DND-41 (cell line): Measurements from ENCODE around the gene TLX3.

Source experiments
- EZH2 ChIP-seq: IDR thresholded peaks from 3 replicates; pipeline ENCODE4 v1.6.1; 2012; ENCODE audit warnings: borderline replicate concordance, low read depth, mild to moderate bottlenecking, moderate library complexity, low read length, inconsistent platforms; ENCODE audit not compliant: severe bottlenecking
- TF ChIP-seq, protein P1 (sequence below): IDR thresholded peaks from 2 replicates; pipeline ENCODE4 v1.5.1; 2012; ENCODE audit warnings: borderline replicate concordance, low read length, moderate library complexity, mild to moderate bottlenecking; ENCODE audit not compliant: poor library complexity, severe bottlenecking; ENCODE audit errors: extremely low read depth

DNA sequence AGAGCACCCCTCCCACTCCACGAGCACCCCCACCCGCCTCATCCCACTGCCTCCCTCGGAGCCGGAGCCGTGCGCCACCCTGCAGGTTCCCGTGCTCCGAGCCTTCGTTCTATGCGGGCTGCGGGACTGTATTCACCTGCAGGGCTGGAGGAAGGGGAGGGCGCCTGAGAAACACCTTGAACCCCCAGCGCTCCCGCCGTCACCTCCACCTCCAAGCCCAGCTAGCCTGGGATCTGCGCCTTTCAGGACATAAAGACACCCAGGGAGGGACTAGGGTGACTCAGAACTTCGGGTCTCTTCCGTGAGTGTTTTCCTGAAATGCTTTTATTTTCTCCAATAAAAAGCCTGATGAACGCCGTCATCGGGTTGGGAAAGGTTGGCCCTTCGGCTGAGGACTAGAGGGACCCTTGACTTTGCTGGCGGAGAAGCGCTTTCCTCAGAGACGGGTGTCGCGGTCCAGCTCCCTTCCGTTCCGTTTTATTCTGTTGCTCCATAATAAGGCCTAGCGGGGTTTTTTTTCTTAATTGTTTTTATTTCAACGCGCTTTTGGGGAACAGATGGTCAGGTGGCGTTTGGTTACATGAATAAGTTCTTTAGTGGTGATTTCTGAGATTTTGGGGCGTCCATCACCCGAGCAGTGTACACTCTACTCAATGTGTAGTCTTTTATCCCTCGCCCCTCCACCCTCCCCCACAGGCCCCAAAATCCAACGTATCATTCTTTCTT is 4.6 kb downstream of the TLX3 start:
- TF ChIP-seq, protein P1, sequence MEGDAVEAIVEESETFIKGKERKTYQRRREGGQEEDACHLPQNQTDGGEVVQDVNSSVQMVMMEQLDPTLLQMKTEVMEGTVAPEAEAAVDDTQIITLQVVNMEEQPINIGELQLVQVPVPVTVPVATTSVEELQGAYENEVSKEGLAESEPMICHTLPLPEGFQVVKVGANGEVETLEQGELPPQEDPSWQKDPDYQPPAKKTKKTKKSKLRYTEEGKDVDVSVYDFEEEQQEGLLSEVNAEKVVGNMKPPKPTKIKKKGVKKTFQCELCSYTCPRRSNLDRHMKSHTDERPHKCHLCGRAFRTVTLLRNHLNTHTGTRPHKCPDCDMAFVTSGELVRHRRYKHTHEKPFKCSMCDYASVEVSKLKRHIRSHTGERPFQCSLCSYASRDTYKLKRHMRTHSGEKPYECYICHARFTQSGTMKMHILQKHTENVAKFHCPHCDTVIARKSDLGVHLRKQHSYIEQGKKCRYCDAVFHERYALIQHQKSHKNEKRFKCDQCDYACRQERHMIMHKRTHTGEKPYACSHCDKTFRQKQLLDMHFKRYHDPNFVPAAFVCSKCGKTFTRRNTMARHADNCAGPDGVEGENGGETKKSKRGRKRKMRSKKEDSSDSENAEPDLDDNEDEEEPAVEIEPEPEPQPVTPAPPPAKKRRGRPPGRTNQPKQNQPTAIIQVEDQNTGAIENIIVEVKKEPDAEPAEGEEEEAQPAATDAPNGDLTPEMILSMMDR: no peak
- no peak for TF ChIP-seq EZH2
